ENCODE measurements around the gene CCDC102A. TPM values are rescaled to one million over a fixed set of nuclear protein-coding genes. Genes with fewer than 3 reads are reported as not detected.

The CCDC102A gene
- total RNA-seq, 4 donors from 2014 or later: 2.2 to 17.7 (median 3.7) TPM

- Histone ChIP-seq H3K36me3 (no peaks in the 10 kb centered on the region), H3K27ac (no peak overlapping the region), H3K9me3 (no peaks in the 10 kb centered on the region), H3K27me3 (peaks cover 16% of the 10 kb centered on the region), H3K4me1 (no peaks in the 10 kb centered on the region), H3K4me3 (no peak overlapping the region)
- in situ Hi-C loops (cut with MboI; ENCODE audit: low pct_ligation_motif_present in 1 of 4, low pct_unique_long_range_greater_than_20kb in 1 of 4, low sequenced_read_pairs in 3 of 4): no loop called here
- no peak for DNase-seq
- WGBS, 2 donors (ENCODE audit: low coverage in 1 of 2): 78 to 90% methylated on average over 2 to 4 of the region's 4 CpGs
- TF ChIP-seq EP300 (IDR thresholded peaks at IDR 0.05; ENCODE audit: low read depth): no peak
- TF ChIP-seq POLR2A (IDR thresholded peaks at IDR 0.05): no peak
- TF ChIP-seq, protein P1, sequence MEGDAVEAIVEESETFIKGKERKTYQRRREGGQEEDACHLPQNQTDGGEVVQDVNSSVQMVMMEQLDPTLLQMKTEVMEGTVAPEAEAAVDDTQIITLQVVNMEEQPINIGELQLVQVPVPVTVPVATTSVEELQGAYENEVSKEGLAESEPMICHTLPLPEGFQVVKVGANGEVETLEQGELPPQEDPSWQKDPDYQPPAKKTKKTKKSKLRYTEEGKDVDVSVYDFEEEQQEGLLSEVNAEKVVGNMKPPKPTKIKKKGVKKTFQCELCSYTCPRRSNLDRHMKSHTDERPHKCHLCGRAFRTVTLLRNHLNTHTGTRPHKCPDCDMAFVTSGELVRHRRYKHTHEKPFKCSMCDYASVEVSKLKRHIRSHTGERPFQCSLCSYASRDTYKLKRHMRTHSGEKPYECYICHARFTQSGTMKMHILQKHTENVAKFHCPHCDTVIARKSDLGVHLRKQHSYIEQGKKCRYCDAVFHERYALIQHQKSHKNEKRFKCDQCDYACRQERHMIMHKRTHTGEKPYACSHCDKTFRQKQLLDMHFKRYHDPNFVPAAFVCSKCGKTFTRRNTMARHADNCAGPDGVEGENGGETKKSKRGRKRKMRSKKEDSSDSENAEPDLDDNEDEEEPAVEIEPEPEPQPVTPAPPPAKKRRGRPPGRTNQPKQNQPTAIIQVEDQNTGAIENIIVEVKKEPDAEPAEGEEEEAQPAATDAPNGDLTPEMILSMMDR (IDR thresholded peaks at IDR 0.05): no peak
- TF ChIP-seq POLR2AphosphoS5 (IDR thresholded peaks at IDR 0.05): no peak
- intact Hi-C loops (cut with DNase I; ENCODE audit: low total_unique reads): no loop called here
These were observed 22.9 kb upstream of the CCDC102A start for GRCh38 chr16:57559072-57559790.

DNA sequence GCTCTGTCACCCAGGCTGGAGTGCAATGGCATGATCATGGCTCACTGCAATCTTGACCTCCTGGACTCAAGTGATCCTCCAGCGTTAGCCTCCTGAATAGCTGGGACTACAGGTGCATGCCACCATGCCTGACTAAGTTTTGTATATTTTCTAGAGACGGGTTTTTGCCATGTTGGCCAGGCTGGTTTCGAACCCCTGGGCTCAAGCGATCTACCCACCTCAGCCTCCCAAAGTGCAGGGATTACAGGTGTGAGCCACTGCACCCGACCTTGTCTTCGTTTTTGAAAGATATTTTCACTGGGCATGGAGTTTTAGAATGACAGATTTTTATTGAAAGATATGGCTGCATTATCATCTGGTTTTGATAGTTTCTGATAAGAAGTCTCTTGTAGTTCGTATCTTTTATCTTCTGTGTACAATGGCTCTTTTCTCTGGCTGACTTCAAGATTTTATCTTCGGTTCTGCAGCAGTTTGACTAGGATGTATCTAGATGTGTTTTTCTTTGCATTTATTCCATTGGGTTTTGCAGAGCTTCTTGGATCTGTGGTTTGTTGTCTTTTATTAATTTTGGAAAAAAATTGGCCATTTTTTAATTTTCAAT is 20.7 kb upstream of the CCDC102A start:
- peaks cover 5% of the 10 kb centered on the region for H3K27me3 ChIP-seq
- no peaks in the 10 kb centered on the region for H3K36me3 ChIP-seq
- DNase-seq: no peak
- no peaks in the 10 kb centered on the region for H3K4me1 ChIP-seq
- no peak overlapping the region for H3K4me3 ChIP-seq
- no peaks in the 10 kb centered on the region for H3K9me3 ChIP-seq
- 73 to 78% methylated on average over 8 of the region's 8 CpGs for WGBS, 2 donors (ENCODE audit: low coverage in 1 of 2)
- intact Hi-C loops (cut with DNase I; ENCODE audit: low total_unique reads) (no loop called here), in situ Hi-C loops (cut with MboI; ENCODE audit: low pct_ligation_motif_present in 1 of 4, low pct_unique_long_range_greater_than_20kb in 1 of 4, low sequenced_read_pairs in 3 of 4) (no loop called here)
- H3K27ac ChIP-seq: no peak overlapping the region
- no peak for TF ChIP-seq POLR2A (IDR thresholded peaks at IDR 0.05)
- no peak for TF ChIP-seq POLR2AphosphoS5 (IDR thresholded peaks at IDR 0.05)
- TF ChIP-seq, protein P1 (IDR thresholded peaks at IDR 0.05): no peak
- TF ChIP-seq EP300 (IDR thresholded peaks at IDR 0.05; ENCODE audit: low read depth): no peak

GRCh38 chr16:57555831-57556230 is 19.5 kb upstream of the CCDC102A start:
- no peaks in the 10 kb centered on the region for H3K36me3 ChIP-seq
- H3K4me3 ChIP-seq: no peak overlapping the region
- H3K4me1 ChIP-seq: no peaks in the 10 kb centered on the region
- DNase-seq: no peak
- H3K27me3 ChIP-seq: peaks cover 5% of the 10 kb centered on the region
- 94 to 96% methylated on average over 3 of the region's 3 CpGs for WGBS, 2 donors (ENCODE audit: low coverage in 1 of 2)
- no peak overlapping the region for H3K27ac ChIP-seq
- intact Hi-C loops (cut with DNase I; ENCODE audit: low total_unique reads) (no loop called here), in situ Hi-C loops (cut with MboI; ENCODE audit: low pct_ligation_motif_present in 1 of 4, low pct_unique_long_range_greater_than_20kb in 1 of 4, low sequenced_read_pairs in 3 of 4) (no loop called here)
- TF ChIP-seq, protein P1 (IDR thresholded peaks at IDR 0.05): no peak
- TF ChIP-seq EP300 (IDR thresholded peaks at IDR 0.05; ENCODE audit: low read depth) (no peak), POLR2A (IDR thresholded peaks at IDR 0.05) (no peak), POLR2AphosphoS5 (IDR thresholded peaks at IDR 0.05) (no peak)
- H3K9me3 ChIP-seq: no peaks in the 10 kb centered on the region

- Histone ChIP-seq H3K36me3 (no peaks in the 10 kb centered on the region), H3K27ac (no peak overlapping the region), H3K27me3 (no peaks in the 10 kb centered on the region), H3K9me3 (no peaks in the 10 kb centered on the region), H3K4me1 (no peaks in the 10 kb centered on the region), H3K4me3 (no peak overlapping the region)
- no peak for TF ChIP-seq EP300 (IDR thresholded peaks at IDR 0.05; ENCODE audit: low read depth)
- no peak for TF ChIP-seq POLR2AphosphoS5 (IDR thresholded peaks at IDR 0.05)
- TF ChIP-seq POLR2A (IDR thresholded peaks at IDR 0.05): no peak
- TF ChIP-seq, protein P1 (IDR thresholded peaks at IDR 0.05): no peak
- intact Hi-C loops (cut with DNase I; ENCODE audit: low total_unique reads): no loop called here
- DNase-seq: no peak
- WGBS, 2 donors (ENCODE audit: low coverage in 1 of 2): 89 to 95% methylated on average over 3 of the region's 3 CpGs
- in situ Hi-C loops (cut with MboI; ENCODE audit: low pct_ligation_motif_present in 1 of 4, low pct_unique_long_range_greater_than_20kb in 1 of 4, low sequenced_read_pairs in 3 of 4): no loop called here
These were observed 14.7 kb upstream of the CCDC102A start for GRCh38 chr16:57551057-57551456.
